Erythroblast (primary cell): ENCODE results near the gene CBLB.

Source experiments
- GATA1 ChIP-seq: IDR thresholded peaks from 2 replicates; pipeline ENCODE4 v1.6.1; 2011; ENCODE audit warnings: low read depth, mild to moderate bottlenecking, control low read depth, low read length, moderate library complexity
- POLR2A ChIP-seq: IDR thresholded peaks from 2 replicates; pipeline ENCODE4 v1.6.1; 2011; ENCODE audit warnings: mild to moderate bottlenecking, low read length

GRCh38 chr3:105678017-105678416, 190.8 kb downstream of the CBLB start:
- TF ChIP-seq POLR2A = no peak
- TF ChIP-seq GATA1 = no peak
